ENCODE data around the gene DAAM1. TPM values are rescaled to one million over a fixed set of nuclear protein-coding genes. Genes with fewer than 3 reads are reported as not detected.

Gene DAAM1
- total RNA-seq, 4 donors from 2014 or later: 40.0 to 86.7 (median 57.6) TPM

GRCh38 chr14:59272633-59273032, 84.2 kb downstream of the DAAM1 start:
- no peak overlapping the region for H3K4me3 ChIP-seq
- no peak for DNase-seq (ENCODE audit: low spot score in 2 of 2)
- H3K4me1 ChIP-seq: peaks cover 0 to 64% (median 25%) of the 10 kb centered on the region in 4 donors

GRCh38 chr14:59273737-59274136, 85.3 kb downstream of the DAAM1 start:
- Histone ChIP-seq H3K27ac (peak overlapping the region in 2 of 4 donors; percentile 34 to 66), H3K27me3 (no peaks in the 10 kb centered on the region), H3K4me3 (no peak overlapping the region), H3K4me1 (peaks cover 0 to 75% (median 25%) of the 10 kb centered on the region in 4 donors), H3K9me3 (no peaks in the 10 kb centered on the region), H3K36me3 (peaks cover 0 to 7% (median 0%) of the 10 kb centered on the region in 3 donors)
- TF ChIP-seq CTCF (IDR thresholded peaks at IDR 0.05) (no peak), POLR2A (IDR thresholded peaks at IDR 0.05) (no peak), EP300 (IDR thresholded peaks at IDR 0.05) (peak in 1 of 2 donors; percentile 34)
- peak in 1 of 2 donors; percentile 42 for DNase-seq (ENCODE audit: low spot score in 2 of 2)
- WGBS, 2 donors: 68 to 80% methylated on average over 4 of the region's 4 CpGs

More at GRCh38 chr14:59272633-59273032, 84.2 kb downstream of the DAAM1 start:
- Histone ChIP-seq H3K27ac (peak overlapping the region in 2 of 4 donors; percentile 42 to 72), H3K9me3 (no peaks in the 10 kb centered on the region), H3K27me3 (no peaks in the 10 kb centered on the region), H3K36me3 (peaks cover 0 to 7% (median 0%) of the 10 kb centered on the region in 3 donors)
- TF ChIP-seq EP300 (IDR thresholded peaks at IDR 0.05): no peak
- no peak for TF ChIP-seq POLR2A (IDR thresholded peaks at IDR 0.05)
- TF ChIP-seq CTCF (IDR thresholded peaks at IDR 0.05): no peak

GRCh38 chr14:59274991-59275391, 86.5 kb downstream of the DAAM1 start:
- Histone ChIP-seq H3K27me3 (no peaks in the 10 kb centered on the region), H3K4me3 (no peak overlapping the region), H3K36me3 (no peaks in the 10 kb centered on the region), H3K4me1 (peaks cover 0 to 81% (median 25%) of the 10 kb centered on the region in 4 donors), H3K9me3 (no peaks in the 10 kb centered on the region), H3K27ac (peak overlapping the region in 2 of 4 donors; percentile 66 to 69)
- no peak for DNase-seq (ENCODE audit: low spot score in 2 of 2)
- WGBS, 2 donors: 30% methylated on average over 3 of the region's 3 CpGs
- no peak for TF ChIP-seq CTCF (IDR thresholded peaks at IDR 0.05)
- no peak for TF ChIP-seq POLR2A (IDR thresholded peaks at IDR 0.05)
- TF ChIP-seq EP300 (IDR thresholded peaks at IDR 0.05): no peak

- H3K4me3 ChIP-seq: no peak overlapping the region
- H3K27ac ChIP-seq: peak overlapping the region in 3 of 4 donors; percentile 37 to 69 (median 66)
- TF ChIP-seq CTCF (IDR thresholded peaks at IDR 0.05) (no peak), POLR2A (IDR thresholded peaks at IDR 0.05) (no peak), EP300 (IDR thresholded peaks at IDR 0.05) (no peak)
- no peaks in the 10 kb centered on the region for H3K36me3 ChIP-seq
- peaks cover 0 to 75% (median 21%) of the 10 kb centered on the region in 4 donors for H3K4me1 ChIP-seq
- DNase-seq (ENCODE audit: low spot score in 2 of 2): no peak
- no peaks in the 10 kb centered on the region for H3K27me3 ChIP-seq
- no peaks in the 10 kb centered on the region for H3K9me3 ChIP-seq
Measured at GRCh38 chr14:59275668-59276067, 87.2 kb downstream of the DAAM1 start.

GRCh38 chr14:59276235-59276634, 87.8 kb downstream of the DAAM1 start:
- no peaks in the 10 kb centered on the region for H3K9me3 ChIP-seq
- no peak overlapping the region for H3K4me3 ChIP-seq
- H3K4me1 ChIP-seq: peaks cover 0 to 70% (median 21%) of the 10 kb centered on the region in 4 donors
- peak overlapping the region in 2 of 4 donors; percentile 66 to 69 for H3K27ac ChIP-seq
- no peaks in the 10 kb centered on the region for H3K36me3 ChIP-seq
- DNase-seq (ENCODE audit: low spot score in 2 of 2): no peak
- H3K27me3 ChIP-seq: no peaks in the 10 kb centered on the region
- TF ChIP-seq EP300 (IDR thresholded peaks at IDR 0.05) (no peak), CTCF (IDR thresholded peaks at IDR 0.05) (no peak), POLR2A (IDR thresholded peaks at IDR 0.05) (no peak)
